Measurements from ENCODE around the gene PRRT3. TPM values are rescaled to one million over a fixed set of nuclear protein-coding genes. Genes with fewer than 3 reads are reported as not detected.
"Not testable (repeated sequence)": the region's sequence is repeated elsewhere in the genome, so short reads cannot be mapped to it uniquely, and the experiment has no call there.

PRRT3 gene
- polyA plus RNA-seq, 12 donors = 0.88 to 4.2 (median 1.8) TPM; not detected in 2

DNA sequence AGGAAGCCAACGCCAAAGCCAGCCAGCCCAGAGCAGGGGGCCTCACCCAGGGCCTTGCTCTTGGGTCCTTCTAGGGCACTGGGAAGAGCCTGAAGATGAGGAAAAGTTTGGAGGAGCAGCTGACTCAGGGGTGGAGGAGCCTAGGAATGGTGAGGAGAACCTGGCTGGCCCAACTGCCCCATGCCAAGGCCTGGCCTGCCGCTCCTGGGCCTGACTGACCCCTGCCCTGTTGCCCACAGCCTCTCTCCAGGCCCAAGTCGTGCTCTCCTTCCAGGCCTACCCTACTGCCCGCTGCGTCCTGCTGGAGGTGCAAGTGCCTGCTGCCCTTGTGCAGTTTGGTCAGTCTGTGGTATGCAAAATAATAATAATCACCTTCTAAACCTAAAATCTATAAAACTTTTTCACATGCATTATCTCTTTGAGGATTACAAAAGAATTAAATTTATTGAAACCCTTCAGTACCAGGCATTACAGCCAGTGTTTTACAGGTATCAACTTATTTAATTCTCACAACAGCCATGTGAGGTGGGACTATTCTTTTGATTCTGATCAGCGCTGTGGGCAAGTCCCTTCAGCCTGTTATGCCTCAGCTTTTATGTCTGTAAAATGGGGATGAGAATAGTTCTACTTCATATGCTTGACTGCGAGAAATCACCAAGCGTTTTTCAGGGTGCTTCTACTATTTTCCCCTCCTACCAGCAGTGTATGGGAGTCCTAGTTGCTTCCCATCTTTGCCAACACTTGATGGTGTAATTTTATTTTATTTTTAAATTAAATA is 33.8 kb downstream of the PRRT3 start:
- DNase-seq = no peak

- DNase-seq = no peak
These were observed 34.4 kb downstream of the PRRT3 start for GRCh38 chr3:9917820-9918219.

DNA sequence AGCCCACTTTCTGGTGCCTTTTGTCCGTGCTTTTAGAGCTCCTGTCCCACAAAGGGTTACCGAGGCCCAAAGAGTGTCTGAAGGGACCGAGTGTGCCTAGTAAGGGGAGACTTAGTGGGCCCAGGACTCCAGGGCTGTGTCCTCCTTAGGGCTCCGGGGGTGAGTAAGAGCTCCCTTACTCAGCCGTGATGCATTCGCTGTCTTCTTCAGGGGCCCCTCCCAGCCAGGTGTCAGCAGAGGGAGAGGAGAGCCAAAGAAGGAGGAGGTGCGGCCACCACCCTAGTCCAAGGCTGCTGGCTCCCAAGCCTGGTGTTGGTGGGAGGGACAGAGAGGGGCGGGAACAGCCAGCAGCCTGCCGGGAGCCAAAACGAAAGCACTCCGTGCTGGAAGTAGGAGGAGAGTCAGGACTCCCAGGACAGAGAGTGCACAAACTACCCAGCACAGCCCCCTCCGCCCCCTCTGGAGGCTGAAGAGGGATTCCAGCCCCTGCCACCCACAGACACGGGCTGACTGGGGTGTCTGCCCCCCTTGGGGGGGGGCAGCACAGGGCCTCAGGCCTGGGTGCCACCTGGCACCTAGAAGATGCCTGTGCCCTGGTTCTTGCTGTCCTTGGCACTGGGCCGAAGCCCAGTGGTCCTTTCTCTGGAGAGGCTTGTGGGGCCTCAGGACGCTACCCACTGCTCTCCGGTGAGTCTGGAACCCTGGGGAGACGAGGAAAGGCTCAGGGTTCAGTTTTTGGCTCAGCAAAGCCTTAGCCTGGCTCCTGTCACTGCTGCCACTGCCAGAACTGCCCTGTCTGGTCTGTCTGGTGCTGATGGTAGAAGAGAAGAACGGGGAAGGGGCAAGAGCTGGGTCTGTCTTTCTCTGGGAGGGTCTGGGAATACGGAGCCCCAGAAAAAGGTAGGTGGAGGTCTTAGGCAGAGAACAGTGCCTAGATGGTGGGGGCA is 35.2 kb downstream of the PRRT3 start, which contains the start of gene IL17RC:
TSS of gene IL17RC (plus strand) at position 365 of the 947 bp plus-strand sequence. CDS start at position 583, 218 bp downstream.
- DNase-seq = peak; percentile 90

DNA sequence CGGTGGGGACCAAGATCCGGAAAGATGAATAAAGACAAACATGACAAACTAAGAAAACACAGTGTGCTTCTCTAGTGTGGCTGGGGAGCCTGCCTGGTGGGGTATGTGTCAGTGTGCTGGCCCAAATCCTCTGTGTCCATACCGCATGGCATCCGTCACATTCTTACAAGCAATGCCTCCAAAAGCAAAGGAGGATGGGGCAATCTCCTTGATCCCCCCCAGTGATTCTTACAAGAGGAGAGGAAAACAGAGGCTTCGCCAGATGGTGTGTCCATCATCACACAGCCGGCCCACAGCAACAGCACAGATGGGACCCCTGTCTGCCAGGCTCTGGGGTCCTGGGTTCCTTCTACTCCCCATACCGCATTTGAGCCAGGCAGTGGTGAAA is 35.9 kb downstream of the PRRT3 start:
- peak; percentile 31 for DNase-seq

GRCh38 chr3:9915254-9916141 is 36.7 kb downstream of the PRRT3 start:
- DNase-seq = peak; percentile 81

DNA sequence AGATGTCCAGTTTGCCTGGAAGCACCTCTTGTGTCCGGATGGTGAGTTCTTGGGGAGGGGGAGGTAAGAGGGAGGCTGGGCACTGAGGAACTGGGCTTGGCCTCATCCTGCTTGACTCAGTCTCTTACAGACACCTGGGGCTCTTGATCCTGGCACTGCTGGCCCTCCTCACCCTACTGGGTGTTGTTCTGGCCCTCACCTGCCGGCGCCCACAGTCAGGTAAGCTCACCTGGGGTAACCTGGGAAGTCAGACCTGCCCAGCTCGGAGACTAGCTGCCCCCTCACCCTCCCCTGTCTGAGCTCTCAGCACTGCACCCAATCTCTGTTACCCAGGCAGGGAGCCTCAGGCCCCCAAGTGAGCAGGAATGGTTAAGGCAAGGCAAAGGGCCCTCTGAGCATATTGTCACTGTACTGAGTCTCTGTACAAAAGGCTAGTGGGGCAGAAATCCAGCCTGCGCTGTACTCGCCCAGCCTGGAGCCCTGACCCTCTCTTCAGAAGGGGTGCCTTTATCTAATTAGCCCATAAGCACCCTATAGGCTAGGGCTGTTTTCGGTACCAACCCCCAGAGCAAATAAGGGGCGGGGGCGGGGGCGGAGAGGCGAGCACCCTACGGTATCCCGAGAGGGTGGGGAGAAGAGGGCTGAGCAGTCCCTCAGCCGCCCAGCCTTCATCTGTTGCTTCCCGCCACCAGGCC is 37.5 kb downstream of the PRRT3 start:
- no peak for DNase-seq

DNA sequence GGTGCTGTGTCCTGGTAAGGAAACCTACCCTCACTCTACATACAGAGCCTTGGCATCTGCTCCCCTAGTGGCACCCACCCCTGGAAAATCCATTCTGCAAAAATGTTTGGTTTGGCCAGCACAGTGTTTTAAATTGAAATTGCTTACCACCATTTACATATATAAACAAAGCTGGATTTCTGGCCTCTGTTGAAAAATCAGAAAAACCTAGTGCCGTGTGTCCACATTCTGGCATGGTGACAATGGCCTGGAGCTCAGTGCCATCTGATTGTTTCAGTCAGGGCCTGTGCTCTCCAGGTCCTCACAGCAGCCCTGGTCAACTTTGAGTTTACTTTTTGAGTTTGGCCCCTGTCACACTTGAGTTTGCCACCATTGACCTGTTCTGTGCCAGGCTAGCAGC is 38.2 kb downstream of the PRRT3 start:
- DNase-seq = no peak

DNA sequence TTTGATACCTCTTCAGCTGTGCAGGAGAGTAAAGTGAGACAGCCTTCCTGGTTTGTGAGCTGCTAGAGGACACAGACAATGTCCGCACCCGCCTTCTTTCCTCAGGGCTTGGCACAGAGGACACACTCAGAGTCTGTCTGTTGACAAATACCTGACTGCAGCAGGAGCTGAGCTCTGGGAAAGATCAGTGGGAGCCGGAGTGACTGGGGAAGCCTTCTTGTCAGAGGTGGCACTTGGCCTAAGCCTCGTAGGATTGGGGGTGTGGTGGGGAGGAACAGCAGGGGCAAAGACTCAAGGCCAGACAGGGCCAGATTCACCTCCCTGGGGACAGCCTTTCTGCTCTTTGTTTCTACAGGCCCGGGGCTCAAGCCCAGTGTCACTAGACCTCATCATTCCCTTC is 38.6 kb downstream of the PRRT3 start:
- no peak for DNase-seq

GRCh38 chr3:9912294-9912935 is 39.8 kb downstream of the PRRT3 start:
- no peak for DNase-seq

DNA sequence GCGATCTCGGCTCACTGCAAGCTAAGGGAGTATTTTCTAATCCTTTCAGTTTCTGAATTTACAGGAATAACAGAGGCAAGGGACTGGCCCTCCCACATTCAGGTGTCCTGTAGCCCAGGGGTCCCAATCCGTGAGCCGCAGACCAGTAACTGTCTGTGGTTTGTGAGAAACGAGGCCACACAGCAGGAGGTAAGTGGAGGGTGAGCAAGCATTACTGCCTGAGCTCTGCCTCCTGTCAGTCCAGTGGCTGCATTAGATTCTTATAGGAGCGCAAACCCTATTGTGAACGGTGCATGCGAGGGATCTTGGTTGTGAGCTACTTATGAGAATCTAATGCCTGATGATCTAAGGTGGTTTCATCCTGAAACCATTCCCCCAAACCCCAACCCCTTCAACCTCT is 40.3 kb downstream of the PRRT3 start:
- DNase-seq = no peak

DNA sequence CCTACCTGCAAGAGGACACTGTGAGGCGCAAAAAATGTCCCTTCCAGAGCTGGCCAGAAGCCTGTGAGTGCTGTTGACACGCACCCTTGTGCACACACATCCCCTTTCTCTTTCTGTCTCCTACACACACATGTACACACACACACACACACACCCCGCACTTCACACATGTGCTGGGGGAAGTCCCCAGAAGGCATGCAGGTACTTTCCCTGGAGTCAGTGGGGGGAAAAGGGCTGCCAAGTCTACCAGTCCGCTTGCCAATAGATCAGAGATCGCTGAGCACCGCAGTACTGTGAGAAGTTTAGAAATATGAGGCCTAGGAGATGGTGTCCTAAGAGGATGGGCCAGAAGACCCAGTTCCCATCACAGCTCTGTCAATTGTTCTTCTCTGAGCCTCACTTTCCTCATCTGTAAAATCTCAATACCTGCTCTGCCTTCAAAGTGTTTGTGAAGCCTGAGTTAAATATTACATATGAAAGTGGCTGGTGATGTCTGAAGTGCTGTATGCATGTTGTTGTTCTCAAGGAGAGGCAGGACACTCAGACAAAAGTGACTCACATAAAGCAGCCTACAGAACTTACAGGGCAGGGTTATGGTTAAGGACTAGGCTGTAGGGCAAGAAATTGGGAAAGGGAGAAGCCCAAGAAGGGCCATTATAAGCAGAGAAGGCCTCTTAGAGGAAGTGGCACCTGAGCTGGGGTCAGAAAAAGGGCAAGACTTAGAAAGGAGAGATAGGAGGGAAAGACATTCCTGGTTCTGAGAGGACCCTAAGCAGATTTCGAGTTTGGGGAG is 42.8 kb downstream of the PRRT3 start:
- DNase-seq = no peak

DNA sequence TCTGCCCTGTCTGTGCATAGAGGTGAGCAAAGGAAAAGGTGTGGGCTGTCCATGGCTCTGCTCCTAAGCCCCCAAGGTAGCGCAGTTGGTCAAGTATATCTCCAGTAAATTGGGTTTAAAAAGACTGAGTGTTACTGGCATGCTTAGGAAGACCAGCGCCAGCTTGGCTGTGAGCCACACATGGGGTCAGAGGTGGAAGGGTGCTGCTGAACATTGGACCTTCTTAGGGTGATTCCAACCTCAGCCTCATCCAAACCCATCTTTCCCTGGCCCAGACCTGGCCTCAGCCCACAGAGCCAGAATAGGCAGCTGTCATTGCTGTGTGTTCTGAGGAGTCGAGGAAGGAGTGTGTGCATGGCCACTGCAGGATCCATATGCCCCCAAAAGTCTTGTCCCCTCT is 43.9 kb downstream of the PRRT3 start:
- DNase-seq = no peak

DNA sequence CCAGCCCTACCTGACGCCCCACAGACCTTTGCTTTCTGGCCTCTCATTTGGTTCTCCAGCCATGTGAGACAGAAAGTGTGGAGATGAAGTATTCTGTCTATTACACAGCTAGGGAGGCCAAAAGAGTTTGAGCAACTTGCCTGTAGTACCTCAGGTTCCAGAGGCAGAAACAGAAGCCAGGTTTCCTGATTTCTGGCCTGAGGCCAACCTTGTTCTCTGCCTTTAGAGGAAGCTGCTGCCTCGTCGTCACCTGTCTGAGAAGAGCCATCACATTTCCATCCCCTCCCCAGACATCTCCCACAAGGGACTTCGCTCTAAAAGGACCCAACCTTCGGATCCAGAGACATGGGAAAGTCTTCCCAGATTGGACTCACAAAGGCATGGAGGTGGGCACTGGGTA is 45.7 kb downstream of the PRRT3 start:
- DNase-seq = no peak

DNA sequence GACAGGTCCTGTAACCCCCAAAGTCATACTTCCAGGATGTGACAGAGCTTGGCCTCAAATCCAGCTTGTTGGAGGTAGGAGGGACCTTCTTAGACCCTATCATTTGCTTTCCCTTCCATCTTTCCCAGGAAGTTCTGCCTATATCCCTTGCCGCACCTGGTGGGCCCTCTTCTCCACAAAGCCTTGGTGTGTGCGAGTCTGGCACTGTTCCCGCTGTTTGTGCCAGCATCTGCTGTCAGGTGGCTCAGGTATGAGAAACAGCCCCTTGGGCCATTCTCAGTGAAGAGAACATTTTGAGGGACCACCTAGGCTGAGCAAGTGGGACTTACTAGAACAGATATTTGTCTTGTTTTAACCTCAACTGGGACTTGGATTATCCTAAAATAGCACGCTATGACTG is 48.3 kb downstream of the PRRT3 start:
- DNase-seq = no peak

DNA sequence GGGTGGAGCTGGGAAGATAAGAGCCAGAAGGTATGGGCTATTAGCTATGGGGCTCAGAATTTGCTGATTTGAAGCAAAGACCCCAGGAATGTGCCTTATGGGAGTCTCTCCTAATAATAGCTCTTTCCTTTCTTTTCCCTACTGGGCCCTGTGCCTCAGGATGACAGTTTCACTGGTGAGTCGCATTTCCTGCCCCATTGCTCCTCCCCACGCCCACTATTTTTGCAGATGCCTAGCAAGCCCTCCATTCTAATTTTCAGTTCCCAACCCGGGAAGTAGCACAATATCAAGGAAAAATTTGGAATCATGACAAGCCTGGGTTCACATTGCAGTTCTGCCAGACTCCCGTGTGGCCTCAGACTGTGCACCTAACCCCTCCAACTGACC is 49.0 kb downstream of the PRRT3 start:
- no peak for DNase-seq

DNA sequence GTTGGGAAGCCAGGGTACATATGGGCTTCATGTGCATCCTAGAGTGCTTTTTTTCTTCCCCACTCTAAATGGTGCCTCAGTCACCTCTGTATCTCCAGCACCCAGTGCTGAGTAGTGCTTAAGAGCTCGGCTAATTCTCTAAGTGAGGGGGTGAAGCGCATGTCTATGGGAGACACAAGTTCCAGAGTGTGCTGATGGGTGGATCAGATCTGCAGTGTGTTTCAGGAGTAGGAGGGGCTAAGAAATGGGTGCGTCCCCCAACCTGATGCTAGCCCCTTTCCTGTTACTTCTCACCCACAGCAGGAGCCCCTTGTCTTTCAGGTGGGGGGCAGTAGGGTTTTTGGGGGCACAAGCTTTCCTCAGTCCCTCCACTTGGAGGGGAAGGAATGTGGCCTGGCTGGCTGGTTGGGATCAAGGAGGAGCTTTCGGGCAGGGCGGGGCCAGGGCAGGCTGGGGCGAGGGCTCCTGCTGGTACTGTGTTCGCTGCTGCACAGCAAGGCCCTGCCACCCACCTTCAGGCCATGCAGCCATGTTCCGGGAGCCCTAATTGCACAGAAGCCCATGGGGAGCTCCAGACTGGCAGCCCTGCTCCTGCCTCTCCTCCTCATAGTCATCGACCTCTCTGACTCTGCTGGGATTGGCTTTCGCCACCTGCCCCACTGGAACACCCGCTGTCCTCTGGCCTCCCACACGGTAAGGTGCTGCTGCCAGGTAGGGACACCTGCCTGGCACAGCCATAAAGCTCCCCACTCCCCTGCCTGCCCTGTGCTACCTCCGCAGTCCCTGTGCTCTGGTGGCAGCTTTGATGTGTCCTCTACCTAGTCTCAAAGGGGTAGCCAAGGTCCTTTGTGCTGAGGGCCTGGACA is 49.6 kb downstream of the PRRT3 start, which contains the start of gene IL17RE:
TSS of gene IL17RE (plus strand) at position 477 of the 866 bp plus-strand sequence. CDS start at position 562, 85 bp downstream.
- DNase-seq = no peak

DNA sequence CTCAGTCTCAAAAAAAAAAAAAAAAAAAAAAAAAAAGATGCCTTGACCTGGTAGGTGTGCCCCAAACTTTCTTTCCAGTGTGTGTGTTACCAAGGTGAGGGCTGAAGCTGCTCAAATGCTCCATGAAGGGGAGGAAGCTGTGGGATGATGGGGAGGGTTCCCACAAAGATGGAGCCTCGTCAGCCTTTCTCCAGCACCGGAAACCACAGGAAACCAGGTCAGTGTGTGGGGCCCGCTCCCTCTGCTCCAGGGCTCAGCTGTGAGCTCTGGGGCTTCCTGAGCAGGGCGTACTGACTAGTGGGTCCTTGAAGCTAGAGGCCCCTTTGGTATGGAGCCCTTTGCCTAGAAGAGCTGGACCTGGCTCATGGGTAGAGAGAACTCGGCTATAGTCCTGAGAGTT is 50.2 kb downstream of the PRRT3 start:
- no peak for DNase-seq

DNA sequence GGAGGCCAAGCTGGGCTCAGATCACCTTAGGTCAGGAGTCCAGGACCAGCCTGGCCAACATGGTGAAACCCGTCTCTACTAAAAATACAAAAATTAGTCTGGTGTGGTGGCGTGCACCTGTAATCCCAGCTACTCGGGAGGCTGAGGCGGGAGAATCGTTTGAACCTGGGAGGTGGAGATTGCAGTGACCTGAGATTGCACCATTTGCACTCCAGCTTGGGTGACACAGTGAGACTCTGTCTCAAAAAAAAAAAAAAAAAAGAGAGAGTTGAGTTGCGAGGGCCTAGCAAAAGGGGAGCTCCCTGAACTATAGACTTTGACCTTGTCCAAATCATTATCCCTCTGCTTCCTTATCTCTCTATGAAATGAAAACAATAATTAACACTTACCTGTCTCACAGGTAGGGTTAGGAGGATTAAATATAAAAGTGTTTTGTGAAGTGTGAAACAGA is 51.2 kb downstream of the PRRT3 start:
- DNase-seq = not testable (repeated sequence)
